Smooth muscle cell (in vitro differentiated cells): Measurements from ENCODE around the gene PCDHGB1. TPM values are rescaled to one million over a fixed set of nuclear protein-coding genes. Genes with fewer than 3 reads are reported as not detected.

Source experiments
- DNase-seq: peaks from one replicate; lab custom pipeline; 2025; ENCODE audit not compliant: unreplicated experiment; lab: John Stamatoyannopoulos, UW
- H2AFZ ChIP-seq: fragments of 200-600 bp; sonication (generic); 2 replicates; pipeline ENCODE4 v1.6.0; 2016; ENCODE audit warnings: antibody characterized with exemption, low read depth, mild to moderate bottlenecking
- H3F3A ChIP-seq: fragments of 200-600 bp; sonication (generic); 2 replicates; pipeline ENCODE4 v1.6.0; 2017; ENCODE audit warnings: antibody characterized with exemption, low read depth
- H3K27ac ChIP-seq: fragments of 200-600 bp; sonication (generic); 2 replicates; pipeline ENCODE4 v1.5.1; 2016; ENCODE audit warnings: low read depth, mild to moderate bottlenecking
- H3K27me3 ChIP-seq: fragments of 200-600 bp; sonication (generic); 2 replicates; pipeline ENCODE4 v1.6.1; 2016; ENCODE audit warnings: low read depth, mild to moderate bottlenecking
- H3K36me3 ChIP-seq: fragments of 200-600 bp; sonication (generic); 2 replicates; pipeline ENCODE4 v1.5.1; 2016; ENCODE audit warnings: low read depth
- H3K4me1 ChIP-seq: fragments of 200-600 bp; sonication (generic); 2 replicates; pipeline ENCODE4 v1.5.1; 2016; ENCODE audit warnings: low read depth
- H3K4me2 ChIP-seq: fragments of 200-600 bp; sonication (generic); 2 replicates; pipeline ENCODE4 v1.6.0; 2016; ENCODE audit warnings: mild to moderate bottlenecking
- H3K4me3 ChIP-seq: fragments of 200-600 bp; sonication (generic); 2 replicates; pipeline ENCODE4 v1.5.1; 2016; ENCODE audit warnings: mild to moderate bottlenecking
- H3K79me2 ChIP-seq: fragments of 200-600 bp; sonication (generic); 2 replicates; pipeline ENCODE4 v1.6.0; 2016; ENCODE audit warnings: low read depth, mild to moderate bottlenecking
- H3K9ac ChIP-seq: fragments of 200-600 bp; sonication (generic); 2 replicates; pipeline ENCODE4 v1.6.0; 2016; ENCODE audit warnings: low read depth
- H3K9me3 ChIP-seq: fragments of 200-600 bp; sonication (generic); replicated peaks from 2 replicates; pipeline ENCODE4 v1.5.1; 2016; ENCODE audit warnings: low read depth
- H4K20me1 ChIP-seq: fragments of 200-600 bp; sonication (generic); 2 replicates; pipeline ENCODE4 v1.6.0; 2016; ENCODE audit warnings: low read depth
- CTCF ChIP-seq: fragments of 200-600 bp; sonication (generic); IDR thresholded peaks from 2 replicates; pipeline ENCODE4 v1.5.1; 2017; ENCODE audit warnings: borderline replicate concordance, mild to moderate bottlenecking, antibody characterized with exemption; ENCODE audit not compliant: insufficient read depth, poor library complexity, severe bottlenecking
- WGBS: methylation state at CpG from one replicate; pipeline ENCODE4 v1.1.7; 2016; ENCODE audit warnings: low lambda C conversion rate; 5-methylcytosine and 5-hydroxymethylcytosine counted together
- polyA plus RNA-seq: library from polyadenylated mRNA; unstranded; fragments of >200 nt; fragmentation: Nextera tagmentation; extraction: Ambion mirVana; gene quantifications from 2 replicates; pipeline ENCODE4 v1.2.1, GENCODE V29; 2016
- total RNA-seq: library from RNA; depleted of rRNA; stranded (reverse); fragments of >200 nt; gene quantifications from 2 replicates; pipeline ENCODE4 v1.2.3, GENCODE V29; 2014

PCDHGB1 gene
- total and polyA plus RNA-seq, 2 experiments from 2014 or later, result 0.27 to 0.40 TPM

- Histone ChIP-seq H3K4me2 (no peak within 1 kb of the TSS), H3K9ac (no peak within 1 kb of the TSS), H3K4me3 (no peak within 1 kb of the TSS), H3K79me2 (no peaks in the 10 kb centered on the region), H3K27ac (no peak within 1 kb of the TSS), H3K9me3 (no peaks in the 10 kb centered on the region), H4K20me1 (no peaks in the 10 kb centered on the region), H3K27me3 (no peaks in the 10 kb centered on the region), H3F3A (no peaks in the 10 kb centered on the region), H3K4me1 (no peaks in the 10 kb centered on the region), H2AFZ (no peak within 1 kb of the TSS), H3K36me3 (no peaks in the 10 kb centered on the region)
- no peak for TF ChIP-seq CTCF
- 95% methylated on average over 37 of the region's 37 CpGs for WGBS
- DNase-seq, result no peak
These were observed 32.8 kb downstream of the PCDHGB1 start, which contains the start of gene PCDHGA7 for GRCh38 chr5:141382469-141383294. PCDHGA7 (plus strand) TSS chr5:141382742; CDS start chr5:141382900, 158 bp downstream.

GRCh38 chr5:141383345-141383744, 33.4 kb downstream of the PCDHGB1 start:
- no peak overlapping the region for H3K4me2 ChIP-seq
- H3K27ac ChIP-seq, result no peak overlapping the region
- H3K36me3 ChIP-seq, result no peaks in the 10 kb centered on the region
- 95% methylated on average over 21 of the region's 21 CpGs for WGBS
- peaks cover 2% of the 10 kb centered on the region for H3K9me3 ChIP-seq
- DNase-seq, result no peak
- H3K9ac ChIP-seq, result no peak overlapping the region
- no peaks in the 10 kb centered on the region for H3K4me1 ChIP-seq
- no peaks in the 10 kb centered on the region for H4K20me1 ChIP-seq
- H3K27me3 ChIP-seq, result no peaks in the 10 kb centered on the region
- no peak for TF ChIP-seq CTCF
- H2AFZ ChIP-seq, result no peak overlapping the region
- H3F3A ChIP-seq, result no peaks in the 10 kb centered on the region
- H3K4me3 ChIP-seq, result no peak overlapping the region
- no peaks in the 10 kb centered on the region for H3K79me2 ChIP-seq

GRCh38 chr5:141384471-141385267, 34.8 kb downstream of the PCDHGB1 start:
- Histone ChIP-seq H3K4me1 (no peaks in the 10 kb centered on the region), H3K27me3 (no peaks in the 10 kb centered on the region), H3K27ac (no peak overlapping the region), H3K4me2 (no peak overlapping the region), H4K20me1 (no peaks in the 10 kb centered on the region), H3K36me3 (no peaks in the 10 kb centered on the region), H3K79me2 (no peaks in the 10 kb centered on the region), H2AFZ (no peak overlapping the region), H3K9ac (no peak overlapping the region), H3K4me3 (no peak overlapping the region), H3F3A (no peaks in the 10 kb centered on the region), H3K9me3 (peaks cover 8% of the 10 kb centered on the region)
- WGBS, result 95% methylated on average over 43 of the region's 43 CpGs
- no peak for DNase-seq
- TF ChIP-seq CTCF, result no peak
